A673 (cell line): Measurements from ENCODE around the gene EDA. TPM values are rescaled to one million over a fixed set of nuclear protein-coding genes. Genes with fewer than 3 reads are reported as not detected.

Experiments used
- BruUV-seq: library from RNA; stranded (reverse); fragments of 400-500 nt; replicated peaks from 2 replicates; lab custom pipeline; 2021; lab: Mats Ljungman, UMichigan
- CTCF ChIA-PET: fragments of 300-600 bp; sonication (Branson Sonifier 250); formaldehyde crosslinking; loops from one replicate; lab custom pipeline; 2022; ENCODE audit warnings: antibody characterized with exemption; lab: Charles Lee
- POLR2A ChIA-PET: fragments of 300-600 bp; sonication (Branson Sonifier 250); formaldehyde crosslinking; loops from one replicate; lab custom pipeline; 2022; ENCODE audit warnings: antibody characterized with exemption; ENCODE audit not compliant: low non-redundant PET; lab: Charles Lee
- DNase-seq: peaks from one replicate; pipeline ENCODE4 v3.0.0-alpha.2; 2015; ENCODE audit warnings: low spot score
- H3K27ac ChIP-seq: fragments of 200-600 bp; sonication (generic); 2 replicates; pipeline ENCODE4 v1.5.1; 2016; ENCODE audit warnings: mixed run types, low read depth, mild to moderate bottlenecking, mixed read lengths, antibody characterized with exemption, low read length; ENCODE audit not compliant: poor library complexity, severe bottlenecking
- H3K27me3 ChIP-seq: fragments of 200-600 bp; sonication (generic); replicated peaks from 2 replicates; pipeline ENCODE4 v1.6.1; 2017; ENCODE audit warnings: mixed run types, low read depth, mild to moderate bottlenecking, mixed read lengths, antibody characterized with exemption, low read length; ENCODE audit not compliant: insufficient read depth, poor library complexity
- H3K36me3 ChIP-seq: fragments of 200-600 bp; sonication (generic); 2 replicates; pipeline ENCODE4 v1.6.1; 2016; ENCODE audit warnings: mixed run types, mild to moderate bottlenecking, mixed read lengths, antibody characterized with exemption, low read length; ENCODE audit not compliant: insufficient read depth, poor library complexity, severe bottlenecking
- H3K4me1 ChIP-seq: fragments of 200-600 bp; sonication (generic); 2 replicates; pipeline ENCODE4 v1.6.1; 2017; ENCODE audit warnings: mixed run types, mild to moderate bottlenecking, mixed read lengths, antibody characterized with exemption, low read length; ENCODE audit not compliant: insufficient read depth, poor library complexity, severe bottlenecking
- H3K4me3 ChIP-seq: fragments of 200-600 bp; sonication (generic); 2 replicates; pipeline ENCODE4 v1.5.1; 2016; ENCODE audit warnings: low read depth, mixed run types, mild to moderate bottlenecking, mixed read lengths, low read length; ENCODE audit not compliant: poor library complexity, severe bottlenecking
- H3K9me3 ChIP-seq: fragments of 200-600 bp; sonication (generic); 2 replicates; pipeline ENCODE4 v1.6.1; 2016; ENCODE audit warnings: mixed run types, low read depth, mild to moderate bottlenecking, mixed read lengths, antibody characterized with exemption, low read length; ENCODE audit not compliant: poor library complexity, severe bottlenecking
- CTCF ChIP-seq: fragments of 300-800, 200-600 bp; sonication (generic); conservative IDR thresholded peaks from 2 replicates; pipeline ENCODE4 v1.5.1; 2017; ENCODE audit warnings: low read depth, mild to moderate bottlenecking, antibody characterized with exemption, low read length, moderate library complexity, mixed read lengths
- EZH2 ChIP-seq: fragments of 200-600 bp; sonication (generic); IDR thresholded peaks from 2 replicates; pipeline ENCODE4 v1.6.1; 2017; ENCODE audit warnings: borderline replicate concordance, low read depth, mild to moderate bottlenecking, mixed read lengths, antibody characterized with exemption, low read length; ENCODE audit not compliant: poor library complexity, severe bottlenecking
- intact Hi-C: fragments of 100-400 bp; cut with micrococcal nuclease; formaldehyde crosslinking; loops from one replicate; pipeline ENCODE4 v1.10.0; 2022; ENCODE audit not compliant: unreplicated experiment
- total RNA-seq: library from RNA; stranded (reverse); gene quantifications from 2 replicates; pipeline ENCODE4 v1.2.3, GENCODE V29; 2021

The EDA gene
- total RNA-seq, 1 experiment from 2014 or later: 3.3 TPM

GRCh38 chrX:70062076-70062475, 446.2 kb downstream of the EDA start, which contains the start of gene OTUD6A:
OTUD6A (plus strand) TSS chrX:70062457; CDS start chrX:70062525, 68 bp downstream.
- H3K4me1 ChIP-seq: no peaks in the 10 kb centered on the region
- intact Hi-C loops: no loop called here
- H3K27me3 ChIP-seq: no peaks in the 10 kb centered on the region
- DNase-seq: no peak
- H3K9me3 ChIP-seq: no peaks in the 10 kb centered on the region
- no peaks in the 10 kb centered on the region for H3K36me3 ChIP-seq
- H3K4me3 ChIP-seq: no peak within 1 kb of the TSS
- no peak within 1 kb of the TSS for H3K27ac ChIP-seq
- CTCF ChIA-PET: no interaction called here
- no TSS peak for BruUV-seq
- TF ChIP-seq CTCF (no peak), EZH2 (no peak)
- POLR2A ChIA-PET: no interaction called here

GRCh38 chrX:70062961-70063550, 447.1 kb downstream of the EDA start:
- Histone ChIP-seq H3K4me1 (no peaks in the 10 kb centered on the region), H3K27ac (no peak overlapping the region), H3K9me3 (no peaks in the 10 kb centered on the region), H3K4me3 (no peak overlapping the region), H3K27me3 (no peaks in the 10 kb centered on the region), H3K36me3 (no peaks in the 10 kb centered on the region)
- intact Hi-C loops: no loop called here
- no TSS peak for BruUV-seq
- DNase-seq: no peak
- CTCF ChIA-PET: no interaction called here
- no peak for TF ChIP-seq EZH2
- TF ChIP-seq CTCF: no peak
- POLR2A ChIA-PET: no interaction called here

- intact Hi-C loops: no loop called here
- Histone ChIP-seq H3K27ac (no peak overlapping the region), H3K4me1 (no peaks in the 10 kb centered on the region), H3K27me3 (no peaks in the 10 kb centered on the region), H3K4me3 (no peak overlapping the region), H3K36me3 (no peaks in the 10 kb centered on the region), H3K9me3 (no peaks in the 10 kb centered on the region)
- POLR2A ChIA-PET: no interaction called here
- DNase-seq: no peak
- CTCF ChIA-PET: no interaction called here
- no peak for TF ChIP-seq CTCF
- TF ChIP-seq EZH2: no peak
- no TSS peak for BruUV-seq
Measured at GRCh38 chrX:70066646-70067045, 450.7 kb downstream of the EDA start.
